DMS79 treated with DMSO at 0.1 percent for 48 hours (cell line): Measurements from ENCODE around the gene RBBP6.
"Not testable (repeated sequence)": the region's sequence is repeated elsewhere in the genome, so short reads cannot be mapped to it uniquely, and the experiment has no call there.

ENCODE experiments used
- DNase-seq: peaks from one replicate; lab custom pipeline; 2025; lab: John Stamatoyannopoulos, UW

Gene RBBP6, protein sequence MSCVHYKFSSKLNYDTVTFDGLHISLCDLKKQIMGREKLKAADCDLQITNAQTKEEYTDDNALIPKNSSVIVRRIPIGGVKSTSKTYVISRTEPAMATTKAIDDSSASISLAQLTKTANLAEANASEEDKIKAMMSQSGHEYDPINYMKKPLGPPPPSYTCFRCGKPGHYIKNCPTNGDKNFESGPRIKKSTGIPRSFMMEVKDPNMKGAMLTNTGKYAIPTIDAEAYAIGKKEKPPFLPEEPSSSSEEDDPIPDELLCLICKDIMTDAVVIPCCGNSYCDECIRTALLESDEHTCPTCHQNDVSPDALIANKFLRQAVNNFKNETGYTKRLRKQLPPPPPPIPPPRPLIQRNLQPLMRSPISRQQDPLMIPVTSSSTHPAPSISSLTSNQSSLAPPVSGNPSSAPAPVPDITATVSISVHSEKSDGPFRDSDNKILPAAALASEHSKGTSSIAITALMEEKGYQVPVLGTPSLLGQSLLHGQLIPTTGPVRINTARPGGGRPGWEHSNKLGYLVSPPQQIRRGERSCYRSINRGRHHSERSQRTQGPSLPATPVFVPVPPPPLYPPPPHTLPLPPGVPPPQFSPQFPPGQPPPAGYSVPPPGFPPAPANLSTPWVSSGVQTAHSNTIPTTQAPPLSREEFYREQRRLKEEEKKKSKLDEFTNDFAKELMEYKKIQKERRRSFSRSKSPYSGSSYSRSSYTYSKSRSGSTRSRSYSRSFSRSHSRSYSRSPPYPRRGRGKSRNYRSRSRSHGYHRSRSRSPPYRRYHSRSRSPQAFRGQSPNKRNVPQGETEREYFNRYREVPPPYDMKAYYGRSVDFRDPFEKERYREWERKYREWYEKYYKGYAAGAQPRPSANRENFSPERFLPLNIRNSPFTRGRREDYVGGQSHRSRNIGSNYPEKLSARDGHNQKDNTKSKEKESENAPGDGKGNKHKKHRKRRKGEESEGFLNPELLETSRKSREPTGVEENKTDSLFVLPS (N-terminal part only)

DNA sequence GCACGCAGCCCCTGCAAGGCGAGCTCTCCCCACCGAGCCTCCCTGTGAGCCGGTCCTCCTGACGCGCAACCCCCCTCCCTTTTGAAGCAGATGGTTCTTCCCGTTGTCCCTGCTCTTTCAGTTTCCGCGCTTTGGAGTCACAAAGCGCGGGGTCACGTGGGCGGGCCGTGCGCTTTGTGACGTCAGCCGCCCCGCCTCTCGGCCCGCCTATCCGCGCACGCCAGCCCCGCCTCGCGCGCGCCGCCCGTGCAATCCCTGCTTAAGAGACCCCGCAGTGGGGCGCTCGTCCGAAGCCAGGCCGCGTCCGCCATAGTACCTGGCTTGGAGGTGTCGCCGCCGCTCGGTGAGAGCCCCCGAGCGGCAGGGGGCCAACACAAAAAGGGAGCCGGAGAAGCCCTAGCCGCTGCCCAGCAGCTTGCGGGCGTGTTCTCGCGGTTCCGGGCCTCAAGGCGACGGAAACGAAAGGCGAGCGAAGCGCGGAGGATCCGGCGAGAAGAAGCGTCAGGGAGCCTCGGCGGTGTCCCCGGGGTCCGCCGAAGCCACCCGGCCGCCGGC, at the start of gene RBBP6:
Gene RBBP6 (plus strand): TSS at position 272 of the 555 bp plus-strand sequence. CDS start 1,061 bp downstream, outside the sequence.
- DNase-seq: peak; percentile 89

DNA sequence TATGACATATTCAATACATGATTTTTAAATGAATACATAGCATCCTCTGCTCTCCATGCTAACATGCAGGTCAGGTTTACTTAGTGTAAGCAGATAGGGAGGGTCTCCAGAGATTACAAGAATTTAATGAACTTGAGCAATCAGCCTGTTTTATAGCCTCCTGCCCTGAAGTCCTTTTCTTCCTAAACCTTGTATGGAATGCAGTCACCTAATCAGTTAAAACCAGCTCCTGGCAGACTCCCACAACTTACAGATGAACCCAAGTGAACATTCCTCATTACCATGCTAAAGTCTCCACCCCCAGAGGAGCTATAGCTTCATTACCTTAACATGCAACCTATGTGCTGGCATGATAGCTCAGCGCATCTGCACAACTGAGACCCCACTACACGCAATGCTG, 48.5 kb upstream of the RBBP6 start:
- DNase-seq: no peak

DNA sequence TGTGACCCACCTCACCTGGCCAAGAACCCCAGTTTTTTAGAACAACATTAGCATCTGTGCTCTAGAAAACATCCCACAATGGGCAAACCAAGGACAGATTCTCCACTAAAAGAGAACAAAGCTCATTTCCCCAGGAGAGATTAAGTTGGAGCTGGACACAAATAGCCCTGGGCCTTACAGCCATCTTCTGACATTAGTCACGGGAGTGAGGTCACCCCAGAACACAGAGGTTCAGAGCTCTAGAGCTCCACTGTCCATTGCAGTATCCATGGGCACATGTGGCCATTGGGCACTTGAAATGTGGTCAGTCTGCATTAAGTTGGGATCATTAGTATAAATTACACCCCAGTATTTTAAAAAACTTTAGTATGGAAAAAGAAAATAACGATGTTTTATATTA, 47.6 kb upstream of the RBBP6 start:
- no peak for DNase-seq

DNA sequence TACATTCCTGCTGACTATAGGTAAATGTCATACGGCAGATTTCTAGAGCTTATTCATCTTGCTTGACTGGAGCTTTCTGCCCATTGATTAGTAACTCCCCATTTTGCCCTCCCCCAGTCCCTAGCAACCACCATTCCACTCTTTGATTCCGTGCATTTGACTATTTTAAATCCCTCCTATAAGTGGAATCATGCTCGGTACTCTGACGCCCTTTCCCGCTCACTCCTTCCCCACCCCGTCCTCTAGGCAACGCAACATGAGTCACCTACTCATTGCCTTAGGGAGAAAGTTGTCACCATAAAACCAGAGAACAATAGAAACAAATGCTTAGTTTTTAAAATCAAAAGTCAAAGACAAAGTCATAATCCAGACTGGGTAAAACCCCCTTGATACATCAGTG, 45.5 kb upstream of the RBBP6 start:
- no peak for DNase-seq

DNA sequence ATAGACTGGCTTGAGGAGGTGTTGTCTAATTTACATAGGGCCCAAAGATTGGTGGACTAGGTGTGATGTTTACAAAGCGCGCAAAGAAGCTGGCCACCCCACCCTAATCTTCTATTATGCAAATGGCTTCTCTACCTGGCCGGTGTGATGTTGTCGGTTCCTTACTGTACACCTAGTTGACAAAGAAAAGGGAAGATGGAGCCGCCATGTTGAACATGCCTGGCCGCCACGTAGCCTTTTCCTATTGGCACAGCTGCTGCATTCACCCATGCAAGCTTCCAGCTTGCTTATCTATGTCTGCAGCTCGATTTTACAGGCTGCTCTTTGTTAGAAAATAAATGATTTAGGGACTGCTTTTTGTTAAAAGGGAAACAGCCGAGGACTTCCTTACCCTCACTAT, 44.2 kb upstream of the RBBP6 start:
- not testable (repeated sequence) for DNase-seq

DNA sequence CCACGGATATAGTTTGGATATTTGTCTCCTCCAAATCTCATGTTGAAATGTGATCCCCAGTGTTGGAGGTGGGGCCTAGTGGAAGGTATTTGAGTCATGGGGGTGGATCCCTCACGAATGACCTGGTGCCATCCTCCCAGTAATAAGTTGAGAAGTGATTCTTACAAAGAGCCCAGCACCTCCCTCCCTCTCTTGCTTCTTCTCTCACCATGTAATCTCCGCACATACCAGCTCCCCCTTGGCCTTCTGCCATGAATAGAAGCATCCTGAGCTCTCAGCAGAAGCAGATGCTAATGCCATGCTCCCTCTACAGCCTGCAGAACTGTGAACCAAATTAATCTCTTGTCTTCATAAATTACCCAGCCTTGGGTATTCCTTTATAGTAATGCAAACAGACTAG, 41.9 kb upstream of the RBBP6 start:
- DNase-seq: no peak

DNA sequence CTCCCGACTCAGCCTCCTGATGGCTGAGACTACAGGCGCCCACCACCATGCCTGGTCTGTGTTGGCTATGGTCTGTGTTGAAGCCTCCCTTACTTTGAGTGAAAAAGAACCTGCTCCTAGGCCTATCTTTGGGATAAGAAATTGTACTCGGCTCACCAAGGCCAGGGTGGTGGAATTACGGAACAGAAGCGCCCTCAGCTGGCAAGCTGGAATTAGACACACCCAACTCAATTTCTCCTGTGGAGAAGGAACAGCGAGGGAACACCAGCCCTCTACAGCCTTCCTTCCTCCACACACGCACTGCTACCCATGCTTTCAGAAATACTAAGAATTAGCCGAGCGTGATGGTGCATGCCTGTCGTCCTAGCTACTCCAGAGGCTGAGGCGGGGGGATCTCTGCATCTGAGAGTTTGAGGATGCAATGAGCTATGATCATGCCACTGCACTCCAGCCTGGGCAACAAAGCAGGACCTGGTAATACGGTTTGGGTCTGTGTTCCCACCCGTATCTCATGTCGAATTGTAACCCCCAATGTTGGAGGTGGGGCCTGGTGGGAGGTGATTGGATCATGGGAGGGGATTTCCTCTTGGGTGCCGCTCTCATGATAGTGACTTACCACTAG, 40.1 kb upstream of the RBBP6 start:
- DNase-seq: peak; percentile 3

DNA sequence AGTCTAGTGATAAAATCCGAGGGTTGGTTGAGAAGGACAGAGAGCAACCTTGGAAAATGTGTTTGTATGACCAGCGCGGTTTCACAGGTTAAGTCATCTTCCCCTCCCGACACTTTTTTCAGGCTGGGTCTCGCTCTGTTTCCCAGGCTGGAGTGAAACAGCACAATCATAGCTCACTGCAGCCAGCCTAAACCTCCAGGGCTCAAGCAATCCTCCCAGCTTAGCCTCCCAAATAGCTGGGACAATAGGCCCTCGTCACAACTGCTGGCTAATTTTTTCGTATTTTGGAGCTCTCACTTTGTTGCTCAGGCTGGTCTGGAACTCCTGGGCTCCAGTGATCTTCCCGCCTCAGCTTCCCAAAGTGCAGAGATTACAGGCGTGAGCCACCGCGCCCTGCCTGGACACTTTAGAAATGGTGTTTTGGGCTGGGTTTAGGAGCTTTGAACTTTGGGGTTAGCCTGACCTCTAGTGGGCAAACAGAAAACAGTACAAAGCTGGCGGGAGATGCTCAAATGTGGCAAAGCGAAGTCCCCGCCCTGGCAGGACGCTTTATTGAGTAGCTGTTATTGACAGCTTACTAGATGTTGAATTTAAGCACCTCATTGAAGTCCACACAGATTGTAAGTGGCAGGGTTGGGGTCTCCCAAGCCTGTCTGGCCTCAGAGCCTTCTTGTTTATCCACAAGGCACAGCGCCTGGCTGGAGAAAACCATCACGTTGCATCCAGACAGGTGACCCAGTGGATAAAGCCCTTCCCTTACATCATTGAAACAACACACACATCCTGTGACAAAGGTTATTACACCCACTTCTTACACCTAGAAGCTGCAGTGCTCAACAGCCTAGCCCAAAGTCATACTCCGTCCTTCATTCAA, 34.7 kb upstream of the RBBP6 start:
- DNase-seq: peak; percentile 60

DNA sequence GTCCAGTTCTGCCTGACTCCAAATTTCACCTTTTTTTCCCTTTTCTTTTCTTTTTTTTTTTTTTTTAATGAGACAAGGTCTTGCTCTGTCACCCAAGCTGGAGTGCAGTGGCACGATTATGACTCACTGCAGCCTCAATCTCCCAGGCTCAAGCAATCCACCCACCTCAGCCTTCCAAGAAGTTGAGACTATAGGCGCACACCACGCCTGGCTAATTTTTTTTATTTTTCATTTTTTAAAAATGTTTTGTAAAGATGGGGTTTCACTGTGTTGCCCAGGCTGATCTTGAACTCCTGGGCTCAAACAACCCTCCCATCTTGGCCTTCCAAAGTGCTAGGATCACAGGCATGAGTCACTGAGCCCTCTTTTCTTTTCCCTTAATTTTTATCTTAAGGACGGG, 33.4 kb upstream of the RBBP6 start:
- no peak for DNase-seq

DNA sequence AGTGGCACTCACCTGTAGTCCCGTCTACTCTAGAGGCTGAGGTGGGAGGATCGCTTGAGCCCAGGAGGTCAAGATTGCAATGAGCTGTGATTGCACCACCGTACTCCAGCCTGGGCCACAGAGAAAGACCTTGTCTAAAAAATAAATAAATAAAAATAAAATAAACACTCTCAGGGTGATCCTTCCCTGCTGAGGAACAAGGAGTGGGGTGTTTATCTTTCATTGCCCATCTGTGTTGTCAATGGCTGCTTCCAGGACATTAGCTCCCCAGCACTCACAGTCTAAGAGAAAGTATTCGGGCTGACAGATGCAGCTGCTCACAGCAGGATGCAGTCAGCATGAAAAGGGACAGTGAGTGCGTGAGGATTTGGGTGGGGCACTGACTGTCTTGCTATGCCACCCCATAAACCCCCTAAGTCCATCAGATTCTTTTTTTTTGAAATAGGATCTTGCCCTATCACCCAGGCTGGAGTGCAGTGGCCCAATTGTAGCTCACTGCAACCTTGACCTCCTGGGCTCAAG, 31.3 kb upstream of the RBBP6 start:
- DNase-seq: no peak

DNA sequence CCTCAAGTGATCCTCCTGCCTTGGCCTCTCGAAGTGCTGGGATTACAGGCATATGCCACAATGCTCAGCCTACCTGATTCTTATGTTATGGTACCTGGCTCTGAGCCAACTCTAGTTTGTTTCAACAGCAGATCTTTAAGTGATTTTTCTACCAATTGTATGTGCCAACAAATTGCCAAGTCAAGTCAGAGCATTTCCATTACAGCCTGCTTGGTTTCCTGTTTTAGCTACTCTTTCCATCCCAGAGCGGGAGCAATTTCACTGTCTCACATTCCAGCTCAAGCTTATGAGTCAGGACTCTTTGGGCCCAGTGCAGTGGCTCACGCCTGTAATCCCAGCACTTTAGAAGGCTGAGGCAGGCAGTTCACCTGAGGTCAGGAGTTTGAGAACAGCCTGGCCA, 30.8 kb upstream of the RBBP6 start:
- peak; percentile 2 for DNase-seq

DNA sequence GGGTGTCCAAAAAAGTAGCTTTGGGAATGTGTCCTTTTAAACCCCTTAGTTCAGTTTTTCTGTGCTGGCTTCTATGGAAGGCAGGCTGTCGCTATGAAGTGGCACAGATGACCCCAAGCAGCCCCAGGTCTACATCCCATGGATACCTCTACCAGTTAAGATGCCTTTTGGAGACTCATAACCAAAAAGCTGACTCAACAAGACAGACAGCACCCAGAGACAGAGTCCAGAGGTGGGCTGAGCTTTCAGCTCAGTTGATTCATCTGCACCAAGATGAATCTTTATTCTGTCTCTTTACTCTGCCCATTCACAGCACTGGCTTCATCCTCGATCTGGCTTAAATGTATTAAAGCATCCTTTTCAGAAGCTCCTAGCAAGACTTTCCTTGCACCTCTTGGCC, 29.8 kb upstream of the RBBP6 start:
- DNase-seq: no peak

DNA sequence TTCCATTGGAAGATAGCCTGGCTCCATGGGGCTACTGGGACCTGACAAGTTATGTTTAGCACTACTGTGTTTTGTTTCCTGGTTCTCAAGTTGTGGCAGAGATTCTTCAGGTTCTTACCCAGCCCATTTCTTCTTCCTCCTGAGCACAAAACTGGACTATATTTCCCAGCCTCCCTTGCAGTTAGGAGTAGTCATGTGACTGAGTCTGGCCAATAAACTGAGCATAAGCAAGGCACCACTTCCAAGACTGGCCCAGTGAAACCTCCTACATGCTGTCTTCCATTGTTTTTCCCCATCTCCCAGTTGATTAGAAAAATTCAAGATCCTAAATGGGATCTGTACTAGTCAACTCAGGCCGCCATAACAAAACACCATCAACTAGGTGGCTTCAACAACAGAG, 28.2 kb upstream of the RBBP6 start:
- no peak for DNase-seq

DNA sequence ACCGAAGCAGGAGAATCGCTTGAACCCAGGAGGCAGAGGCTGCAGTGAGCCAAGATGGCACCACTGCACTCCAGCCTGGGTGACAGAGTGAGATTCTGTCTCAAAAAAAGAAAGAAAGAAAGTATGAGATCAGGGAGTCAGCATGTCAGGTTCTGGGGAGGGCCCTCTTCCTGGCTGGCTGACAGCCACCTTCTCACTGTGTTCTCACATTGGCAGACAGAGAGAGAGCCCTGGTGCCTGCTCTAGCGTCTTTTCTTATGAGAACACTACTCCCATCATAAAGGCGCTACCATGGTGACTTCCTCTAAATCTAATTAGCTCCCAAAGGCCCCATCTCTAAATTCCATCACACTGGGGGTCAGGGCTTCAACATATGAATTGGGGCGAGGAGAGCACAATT, 27.6 kb upstream of the RBBP6 start:
- DNase-seq: no peak

DNA sequence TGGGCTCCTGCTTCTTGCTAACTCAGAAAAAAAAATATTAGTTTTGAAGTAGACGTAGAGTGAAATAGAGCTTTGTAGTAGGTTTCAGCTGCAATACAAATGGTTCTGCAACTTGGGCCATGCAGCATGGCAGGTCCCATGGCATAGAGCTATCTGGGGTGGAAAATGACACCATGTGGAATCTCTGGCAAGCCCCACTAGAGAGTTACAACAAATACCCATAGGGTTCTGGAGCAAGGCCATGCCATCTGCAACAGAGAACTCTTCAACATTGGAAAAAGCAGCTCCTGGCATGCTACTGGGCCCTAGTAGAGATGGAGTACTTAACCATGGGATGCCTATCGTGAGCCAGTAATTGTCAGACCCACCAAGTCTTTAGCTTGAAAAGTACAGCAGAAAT, 25.3 kb upstream of the RBBP6 start:
- no peak for DNase-seq

DNA sequence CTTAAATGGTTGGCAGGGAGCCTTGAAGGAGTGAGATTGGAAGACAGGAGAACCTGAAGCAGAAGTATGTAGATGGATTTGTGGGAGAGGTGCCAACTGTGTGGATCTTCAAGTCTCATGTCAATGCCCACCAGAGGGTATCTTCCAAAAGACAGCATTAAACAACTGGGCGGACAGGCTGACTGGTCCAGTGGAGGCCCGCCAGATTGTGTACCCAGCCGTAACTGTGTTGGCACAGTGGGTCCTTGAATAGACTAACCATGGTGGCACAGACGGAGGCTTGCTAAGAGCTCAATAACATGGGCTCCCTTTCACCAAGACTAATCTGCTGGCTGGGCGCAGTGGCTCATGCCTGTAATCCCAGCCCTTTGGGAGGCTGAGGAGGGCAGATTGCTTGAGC, 24.2 kb upstream of the RBBP6 start:
- no peak for DNase-seq

DNA sequence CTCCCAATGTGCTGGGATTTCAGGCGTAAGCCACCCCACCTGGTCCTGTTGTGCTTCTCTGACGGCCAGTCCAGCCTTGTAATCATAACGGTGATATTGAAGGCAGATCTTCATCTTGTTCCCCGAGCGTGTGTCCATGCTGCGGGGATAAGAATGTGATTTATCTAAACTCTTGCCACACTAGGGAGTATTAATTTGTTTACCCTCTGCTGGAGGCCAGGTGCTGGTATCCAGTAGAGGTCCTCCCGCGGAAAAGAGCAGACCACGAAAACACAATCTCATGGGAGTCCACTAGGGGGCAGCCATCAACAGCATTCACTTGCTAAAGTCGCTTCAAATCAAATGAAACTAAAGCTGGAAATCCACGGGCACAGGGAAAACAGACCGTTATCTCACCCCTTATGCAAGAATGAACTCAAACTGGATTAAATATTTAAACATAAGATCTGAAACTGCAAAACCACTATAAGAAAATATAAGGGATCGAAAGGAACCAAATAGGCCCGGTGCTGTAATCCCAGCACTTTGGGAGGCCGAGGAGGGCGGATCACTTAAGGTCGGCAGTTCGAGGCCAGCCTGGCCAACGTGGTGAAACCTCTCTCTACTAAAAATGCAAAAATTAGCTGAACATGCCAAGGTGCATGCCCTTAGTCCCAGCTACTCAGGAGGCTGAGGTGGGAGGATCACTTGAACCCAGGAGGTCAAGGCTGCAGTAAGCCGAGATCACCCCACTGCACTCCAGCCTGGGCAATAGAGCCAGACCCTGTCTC, 22.3 kb upstream of the RBBP6 start:
- DNase-seq: peak; percentile 75

DNA sequence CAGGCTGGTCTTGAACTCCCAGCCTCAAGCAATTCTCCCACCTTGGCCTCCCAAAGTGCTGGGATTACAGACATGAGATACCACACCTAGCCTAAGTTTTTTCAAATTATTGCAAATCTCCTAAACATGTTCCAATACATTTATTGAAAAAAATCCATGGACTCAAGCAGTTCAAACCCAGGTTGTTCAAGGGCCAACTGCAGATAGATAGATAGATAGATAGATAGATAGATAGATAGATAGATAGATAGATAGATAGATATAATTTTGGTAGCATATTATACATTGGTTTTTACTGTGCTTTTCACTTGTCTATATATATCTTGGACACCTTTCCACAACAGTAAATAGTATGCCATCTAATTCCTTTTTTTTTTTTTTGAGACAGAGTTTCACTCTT, 20.9 kb upstream of the RBBP6 start:
- DNase-seq: no peak

DNA sequence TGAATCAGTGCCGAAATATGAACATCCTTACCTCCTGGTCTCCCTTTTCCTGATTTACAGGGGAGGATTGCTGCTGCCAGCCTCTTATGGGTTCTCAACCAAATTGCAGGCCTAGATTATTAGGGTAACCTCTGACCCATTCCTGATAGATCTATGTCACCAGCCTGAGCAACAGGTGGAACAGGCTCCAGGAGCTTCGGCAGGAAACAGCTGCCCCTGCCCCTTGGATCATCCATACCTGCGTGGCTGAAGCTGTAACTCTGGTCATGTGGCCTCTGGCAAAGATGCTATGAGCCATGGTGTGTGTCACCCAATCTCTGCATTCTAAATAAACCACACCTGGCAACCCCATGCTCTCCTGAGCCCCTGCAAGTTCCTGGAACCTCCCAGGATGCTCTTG, 18.4 kb upstream of the RBBP6 start:
- no peak for DNase-seq

DNA sequence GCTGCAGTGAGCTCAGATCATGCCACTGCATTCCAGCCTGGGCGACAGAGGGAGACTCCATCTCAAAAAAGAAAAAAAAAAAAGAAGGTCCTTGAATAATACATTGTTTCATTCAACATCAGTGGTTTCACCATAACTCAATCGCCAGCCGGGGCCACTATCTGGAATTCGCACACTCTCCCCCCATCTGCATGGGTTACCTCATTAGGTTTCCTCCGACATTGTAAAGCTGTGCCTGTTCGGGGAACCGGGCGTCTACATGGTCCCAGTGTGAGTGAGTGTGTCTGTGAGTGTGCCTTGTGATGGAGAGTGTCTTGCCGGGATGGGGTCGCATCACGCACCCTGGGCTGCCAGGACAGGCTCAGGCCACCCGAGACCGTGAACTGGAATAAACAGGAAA, 16.6 kb upstream of the RBBP6 start:
- DNase-seq: no peak
